Spleen (tissue), 7 donors: ENCODE data around the gene POLR3GL.
A peak's percentile ranks its signal among the peaks of the same experiment; 100 is the strongest.

Experiments used
- POLR2A ChIP-seq, 3 donors: fragments of 450-650 bp; IDR thresholded peaks; one replicate each; pipeline ENCODE4 v1.5.1; 2017; ENCODE audit warnings: antibody characterized with exemption in 3 of 3, mild to moderate bottlenecking in 1 of 3
- TF ChIP-seq, protein P1 (sequence below), 11 experiments: fragments of 200-600 bp in 7 of 11; fragments of 450-650 bp in 4 of 11; sonication (generic) in 4 of 11; IDR thresholded peaks in 8 of 11; conservative IDR thresholded peaks in 3 of 11; 1 replicate in 7 of 11; 2 replicates in 4 of 11; pipeline versions ENCODE4 v1.4.0 to v1.8.0; 2016 to 2021; ENCODE audit warnings: antibody characterized with exemption in 11 of 11, inconsistent platforms in 4 of 11, mild to moderate bottlenecking in 1 of 11
- donor health status: DM: no; HTN: no; CAD: no; lungs with moderate emphysema.
- donor health status: DM: no; HTN: no; CAD: no.
- donor health status: DM: no; HTN: no; CAD: no.

GRCh38 chr1:145996433-145997015 is 32.0 kb downstream of the POLR3GL start, which contains the start of gene TXNIP:
- TF ChIP-seq POLR2A (IDR thresholded peaks at IDR 0.05), result peak; percentile 97 to 99 (median 99)
- TF ChIP-seq, protein P1, sequence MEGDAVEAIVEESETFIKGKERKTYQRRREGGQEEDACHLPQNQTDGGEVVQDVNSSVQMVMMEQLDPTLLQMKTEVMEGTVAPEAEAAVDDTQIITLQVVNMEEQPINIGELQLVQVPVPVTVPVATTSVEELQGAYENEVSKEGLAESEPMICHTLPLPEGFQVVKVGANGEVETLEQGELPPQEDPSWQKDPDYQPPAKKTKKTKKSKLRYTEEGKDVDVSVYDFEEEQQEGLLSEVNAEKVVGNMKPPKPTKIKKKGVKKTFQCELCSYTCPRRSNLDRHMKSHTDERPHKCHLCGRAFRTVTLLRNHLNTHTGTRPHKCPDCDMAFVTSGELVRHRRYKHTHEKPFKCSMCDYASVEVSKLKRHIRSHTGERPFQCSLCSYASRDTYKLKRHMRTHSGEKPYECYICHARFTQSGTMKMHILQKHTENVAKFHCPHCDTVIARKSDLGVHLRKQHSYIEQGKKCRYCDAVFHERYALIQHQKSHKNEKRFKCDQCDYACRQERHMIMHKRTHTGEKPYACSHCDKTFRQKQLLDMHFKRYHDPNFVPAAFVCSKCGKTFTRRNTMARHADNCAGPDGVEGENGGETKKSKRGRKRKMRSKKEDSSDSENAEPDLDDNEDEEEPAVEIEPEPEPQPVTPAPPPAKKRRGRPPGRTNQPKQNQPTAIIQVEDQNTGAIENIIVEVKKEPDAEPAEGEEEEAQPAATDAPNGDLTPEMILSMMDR (IDR thresholded peaks at IDR 0.05 in 8 of 11, conservative IDR thresholded peaks at IDR 0.05 in 3 of 11), result peak in 1 of 11 experiments; percentile 12
